Liver (tissue), 9 donors: ENCODE measurements around the gene SYT6. TPM values are rescaled to one million over a fixed set of nuclear protein-coding genes. Genes with fewer than 3 reads are reported as not detected.

Source experiments
- DNase-seq: peaks from one replicate; pipeline ENCODE4 v3.0.0-alpha.2; 2017; ENCODE audit warnings: low spot score
- H3K27ac ChIP-seq, 2 donors: one replicate each; pipeline ENCODE4 v1.7.0; 2013; ENCODE audit warnings: inconsistent platforms in 2 of 2, low read length in 2 of 2, control low read depth in 1 of 2, low read depth in 1 of 2, mild to moderate bottlenecking in 1 of 2
- H3K27me3 ChIP-seq, 4 donors: one replicate each; pipeline versions ENCODE4 v1.6.1 to v1.7.0; 2013; ENCODE audit warnings: low read length in 3 of 4, inconsistent platforms in 1 of 4, mild to moderate bottlenecking in 1 of 4, moderate library complexity in 1 of 4; ENCODE audit not compliant: control insufficient read depth in 4 of 4, insufficient read depth in 4 of 4
- H3K36me3 ChIP-seq, 4 donors: one replicate each; pipeline versions ENCODE4 v1.6.1 to v1.7.0; 2013; ENCODE audit warnings: low read length in 3 of 4, mild to moderate bottlenecking in 3 of 4, low read depth in 1 of 4, moderate library complexity in 1 of 4; ENCODE audit not compliant: control insufficient read depth in 4 of 4, insufficient read depth in 3 of 4
- H3K4me1 ChIP-seq, 4 donors: one replicate each; pipeline versions ENCODE4 v1.6.1 to v1.7.0; 2013; ENCODE audit warnings: low read length in 3 of 4, mild to moderate bottlenecking in 3 of 4, moderate library complexity in 1 of 4; ENCODE audit not compliant: control insufficient read depth in 4 of 4, insufficient read depth in 4 of 4
- H3K4me3 ChIP-seq, 3 donors: one replicate each; pipeline versions ENCODE4 v1.6.1 to v1.7.0; 2013; ENCODE audit warnings: low read length in 3 of 3, control low read depth in 1 of 3, low read depth in 1 of 3, mild to moderate bottlenecking in 1 of 3
- H3K9ac ChIP-seq, 2 donors: one replicate each; pipeline ENCODE4 v1.7.0; 2013; ENCODE audit warnings: low read length in 2 of 2, mild to moderate bottlenecking in 2 of 2, moderate library complexity in 2 of 2, control low read depth in 1 of 2, low read depth in 1 of 2
- H3K9me3 ChIP-seq, 4 donors: one replicate each; pipeline versions ENCODE4 v1.6.1 to v1.7.0; 2013; ENCODE audit warnings: low read length in 3 of 4; ENCODE audit not compliant: control insufficient read depth in 4 of 4
- CTCF ChIP-seq: fragments of 150-350 bp; IDR thresholded peaks from 2 replicates; pipeline ENCODE4 v1.5.1; 2017; ENCODE audit warnings: improper control_type of control experiment, low read depth, low read length; ENCODE audit not compliant: missing input control
- FOXA1 ChIP-seq: IDR thresholded peaks from 2 replicates; pipeline ENCODE4 v1.6.1; 2016; ENCODE audit warnings: antibody characterized with exemption
- GABPA ChIP-seq, 2 donors: IDR thresholded peaks in 1 of 2; conservative IDR thresholded peaks in 1 of 2; 2 replicates each; pipeline ENCODE4 v1.6.1; 2016; ENCODE audit warnings: antibody characterized with exemption in 2 of 2, mild to moderate bottlenecking in 1 of 2, moderate library complexity in 1 of 2
- JUND ChIP-seq, 2 donors: IDR thresholded peaks; 2 replicates each; pipeline ENCODE4 v1.6.1; 2016; ENCODE audit warnings: antibody characterized with exemption in 2 of 2
- MAX ChIP-seq: IDR thresholded peaks from 2 replicates; pipeline ENCODE4 v1.6.1; 2016; ENCODE audit warnings: antibody characterized with exemption
- RXRA ChIP-seq, 2 donors: IDR thresholded peaks; 2 replicates each; pipeline ENCODE4 v1.6.1; 2017 to 2018; ENCODE audit warnings: antibody characterized with exemption in 2 of 2, mild to moderate bottlenecking in 1 of 2
- SP1 ChIP-seq: IDR thresholded peaks from 2 replicates; pipeline ENCODE4 v1.6.1; 2018; ENCODE audit warnings: antibody characterized with exemption, mild to moderate bottlenecking
- YY1 ChIP-seq: IDR thresholded peaks from 2 replicates; pipeline ENCODE4 v1.6.1; 2016; ENCODE audit warnings: antibody characterized with exemption, mild to moderate bottlenecking
- ZBTB33 ChIP-seq: IDR thresholded peaks from 2 replicates; pipeline ENCODE4 v1.6.1; 2016; ENCODE audit warnings: antibody characterized with exemption
- WGBS: extraction: QIAGEN DNeasy Blood & Tissue Kit; methylation state at CpG from one replicate; pipeline ENCODE4 v1.1.7; 2013; 5-methylcytosine and 5-hydroxymethylcytosine counted together
- polyA plus RNA-seq, 2 donors: library from polyadenylated mRNA; stranded (reverse) in 1 of 2; unstranded in 1 of 2; fragments of 200-250 nt in 1 of 2; fragments of >200 nt in 1 of 2; fragmentation: Nextera tagmentation in 1 of 2; extraction: Ambion mirVana in 1 of 2; gene quantifications; one replicate each; pipeline versions ENCODE4 v1.2.1 to v1.2.3, GENCODE V29; 2013 to 2015
- total RNA-seq, 2 donors: library from RNA; depleted of rRNA; stranded (reverse); fragments of >200 nt; gene quantifications; one replicate each; pipeline ENCODE4 v1.2.3, GENCODE V29; 2014
- donor health status: healthy.
- donor health status: healthy.
- donor health status: healthy.
- donor health status: healthy.
- donor health status: healthy.

SYT6 gene
- total and polyA plus RNA-seq, 4 donors = under 0.01 to 0.17 TPM; not detected in 2

GRCh38 chr1:114164840-114165543 lies 11.3 kb upstream of the SYT6 start (continued):
- TF ChIP-seq ZBTB33 = no peak
- TF ChIP-seq JUND (IDR thresholded peaks at IDR 0.05) = no peak
- TF ChIP-seq MAX = no peak
- TF ChIP-seq YY1 = no peak

- TF ChIP-seq RXRA (IDR thresholded peaks at IDR 0.05) (peak; percentile 8 to 22), FOXA1 (no peak)
- peaks cover 2 to 15% (median 7%) of the 10 kb centered on the region in 4 donors for H3K27me3 ChIP-seq
- no peak overlapping the region for H3K27ac ChIP-seq
- 61% methylated on average over 2 of the region's 2 CpGs for WGBS
- H3K9me3 ChIP-seq = no peaks in the 10 kb centered on the region
- no peaks in the 10 kb centered on the region for H3K36me3 ChIP-seq
- no peak overlapping the region for H3K4me3 ChIP-seq
- no peak for DNase-seq
- H3K9ac ChIP-seq = no peak overlapping the region
- no peaks in the 10 kb centered on the region for H3K4me1 ChIP-seq
These were observed 6.3 kb upstream of the SYT6 start for GRCh38 chr1:114159941-114160340.

GRCh38 chr1:114157275-114157660 lies 3.6 kb upstream of the SYT6 start:
- Histone ChIP-seq H3K27ac (no peak overlapping the region), H3K9ac (no peak overlapping the region), H3K9me3 (no peaks in the 10 kb centered on the region), H3K27me3 (peaks cover 2 to 17% (median 13%) of the 10 kb centered on the region in 4 donors), H3K36me3 (no peaks in the 10 kb centered on the region), H3K4me3 (no peak overlapping the region), H3K4me1 (peaks cover 2 to 14% (median 10%) of the 10 kb centered on the region in 4 donors)
- TF ChIP-seq GABPA (IDR thresholded peaks at IDR 0.05 in 1 of 2, conservative IDR thresholded peaks at IDR 0.05 in 1 of 2) (no peak), JUND (IDR thresholded peaks at IDR 0.05) (no peak), SP1 (no peak), CTCF (no peak), ZBTB33 (no peak)
- WGBS = 58% methylated on average over 6 of the region's 6 CpGs
- no peak for DNase-seq
